K562 (cell line): ENCODE data around the gene MAN2A1.
"Not testable (repeated sequence)": the region's sequence is repeated elsewhere in the genome, so short reads cannot be mapped to it uniquely, and the experiment has no call there.

Experiments used
- CTCF ChIP-seq, 3 experiments: IDR thresholded peaks in 2 of 3; conservative IDR thresholded peaks in 1 of 3; 2 replicates each; pipeline ENCODE4 v1.5.1; 2011 to 2012; ENCODE audit warnings: low read length in 3 of 3, mild to moderate bottlenecking in 3 of 3, control low read depth in 2 of 3, improper control_type of control experiment in 1 of 3, inconsistent platforms in 1 of 3, low read depth in 1 of 3, mixed read lengths in 1 of 3, moderate library complexity in 1 of 3; ENCODE audit not compliant: insufficient read depth in 2 of 3
- GTF2F1 ChIP-seq: IDR thresholded peaks from 2 replicates; pipeline ENCODE4 v1.6.1; 2011; ENCODE audit warnings: low read depth, low read length, improper control_type of control experiment
- IRF1 ChIP-seq: sonication (generic); formaldehyde crosslinking; IDR thresholded peaks from 2 replicates; pipeline ENCODE4 v1.8.0; 2022; ENCODE audit warnings: missing genetic modification reagents, mild to moderate bottlenecking, borderline replicate concordance
- MEIS2 ChIP-seq: fragments of 450-650 bp; IDR thresholded peaks from 2 replicates; pipeline ENCODE4 v1.6.1; 2014; ENCODE audit warnings: mild to moderate bottlenecking; ENCODE audit not compliant: partially characterized antibody
- MTA3 ChIP-seq: fragments of 450-650 bp; formaldehyde crosslinking; IDR thresholded peaks from 2 replicates; pipeline ENCODE4 v1.6.1; 2017; ENCODE audit warnings: mild to moderate bottlenecking, borderline replicate concordance
- SNAPC5 ChIP-seq: fragments of 250-450 bp; sonication (Bioruptor Pico); IDR thresholded peaks from 2 replicates; pipeline ENCODE4 v1.8.0; 2021; ENCODE audit warnings: moderate library complexity, mild to moderate bottlenecking, inconsistent platforms

GRCh38 chr5:109832207-109833188, 142.8 kb downstream of the MAN2A1 start:
- TF ChIP-seq SNAPC5 (CRISPR knock-in tag); MTA3; MEIS2; GTF2F1; CTCF (IDR thresholded peaks at IDR 0.05 in 2 of 3, conservative IDR thresholded peaks at IDR 0.05 in 1 of 3; ENCODE audit: insufficient read depth in 2 of 3, low read depth in 1 of 3, low read length in 3 of 3); IRF1 (CRISPR knock-in tag): not testable (repeated sequence)
